Right atrium auricular region (tissue), 2 donors: ENCODE data around the gene NCCRP1. TPM values are rescaled to one million over a fixed set of nuclear protein-coding genes. Genes with fewer than 3 reads are reported as not detected.
A peak's percentile ranks its signal among the peaks of the same experiment; 100 is the strongest.
"Not testable (repeated sequence)": the region's sequence is repeated elsewhere in the genome, so short reads cannot be mapped to it uniquely, and the experiment has no call there.

Experiments used
- DNase-seq: peaks from one replicate; pipeline ENCODE4 v3.0.0-alpha.2; 2019; ENCODE audit warnings: low spot score
- H3K27ac ChIP-seq, 2 donors: fragments of 200-600 bp; sonication (generic); 1 replicate in 1 of 2; 2 replicates in 1 of 2; pipeline ENCODE4 v1.5.1; 2016 to 2019
- H3K27me3 ChIP-seq, 2 donors: fragments of 200-600 bp; sonication (generic); one replicate each; pipeline versions ENCODE4 v1.5.1 to v1.6.0; 2017 to 2019
- H3K36me3 ChIP-seq: fragments of 200-600 bp; sonication (generic); one replicate; pipeline ENCODE4 v1.5.1; 2016
- H3K4me1 ChIP-seq, 2 donors: fragments of 200-600 bp; sonication (generic); one replicate each; pipeline versions ENCODE4 v1.5.1 to v1.6.0; 2017 to 2019
- H3K4me3 ChIP-seq, 2 donors: fragments of 200-600 bp; sonication (generic); 1 replicate in 1 of 2; 2 replicates in 1 of 2; pipeline ENCODE4 v1.5.1; 2017 to 2019; ENCODE audit warnings: mild to moderate bottlenecking in 1 of 2, moderate library complexity in 1 of 2
- H3K9me3 ChIP-seq, 2 donors: fragments of 200-600 bp; sonication (generic); one replicate each; pipeline ENCODE4 v1.5.1; 2019
- total RNA-seq, 2 donors: library from RNA; depleted of rRNA; stranded (reverse); fragments of >200 nt; gene quantifications; one replicate each; pipeline ENCODE4 v1.1.0, GENCODE V29; 2016
- TF ChIP-seq, protein P1 (sequence below), 2 donors: fragments of 200-600 bp; sonication (generic); IDR thresholded peaks; one replicate each; pipeline ENCODE4 v1.5.1; 2019; ENCODE audit warnings: antibody characterized with exemption in 2 of 2

Gene NCCRP1
- total RNA-seq, 2 donors from 2014 or later = not detected

DNA sequence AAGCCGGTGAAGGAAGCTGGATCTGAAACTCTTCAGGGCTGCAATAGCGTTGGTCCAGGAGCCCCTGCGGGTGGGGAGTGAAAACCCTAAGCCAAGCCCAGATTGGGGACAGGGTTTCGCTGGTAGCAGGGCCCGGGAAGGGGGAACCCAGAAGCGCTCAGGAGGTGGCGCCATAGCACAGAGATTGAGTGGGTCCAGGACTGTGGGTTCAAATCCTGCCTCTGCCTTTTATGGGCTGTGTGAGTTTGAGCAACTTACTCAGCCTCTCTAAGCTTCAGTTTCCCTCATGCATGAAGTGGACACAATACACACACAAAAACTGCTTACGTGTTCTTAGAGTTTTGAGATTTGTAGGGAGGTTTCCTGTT lies 15.6 kb downstream of the NCCRP1 start:
- Histone ChIP-seq H3K36me3 (no peaks in the 10 kb centered on the region), H3K9me3 (peaks cover 0 to 18% of the 10 kb centered on the region in 2 donors), H3K4me3 (no peak overlapping the region), H3K4me1 (no peaks in the 10 kb centered on the region), H3K27ac (no peak overlapping the region), H3K27me3 (no peaks in the 10 kb centered on the region)
- TF ChIP-seq, protein P1, sequence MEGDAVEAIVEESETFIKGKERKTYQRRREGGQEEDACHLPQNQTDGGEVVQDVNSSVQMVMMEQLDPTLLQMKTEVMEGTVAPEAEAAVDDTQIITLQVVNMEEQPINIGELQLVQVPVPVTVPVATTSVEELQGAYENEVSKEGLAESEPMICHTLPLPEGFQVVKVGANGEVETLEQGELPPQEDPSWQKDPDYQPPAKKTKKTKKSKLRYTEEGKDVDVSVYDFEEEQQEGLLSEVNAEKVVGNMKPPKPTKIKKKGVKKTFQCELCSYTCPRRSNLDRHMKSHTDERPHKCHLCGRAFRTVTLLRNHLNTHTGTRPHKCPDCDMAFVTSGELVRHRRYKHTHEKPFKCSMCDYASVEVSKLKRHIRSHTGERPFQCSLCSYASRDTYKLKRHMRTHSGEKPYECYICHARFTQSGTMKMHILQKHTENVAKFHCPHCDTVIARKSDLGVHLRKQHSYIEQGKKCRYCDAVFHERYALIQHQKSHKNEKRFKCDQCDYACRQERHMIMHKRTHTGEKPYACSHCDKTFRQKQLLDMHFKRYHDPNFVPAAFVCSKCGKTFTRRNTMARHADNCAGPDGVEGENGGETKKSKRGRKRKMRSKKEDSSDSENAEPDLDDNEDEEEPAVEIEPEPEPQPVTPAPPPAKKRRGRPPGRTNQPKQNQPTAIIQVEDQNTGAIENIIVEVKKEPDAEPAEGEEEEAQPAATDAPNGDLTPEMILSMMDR (IDR thresholded peaks at IDR 0.05) = peak in 1 of 2 donors; percentile 20
- no peak for DNase-seq

DNA sequence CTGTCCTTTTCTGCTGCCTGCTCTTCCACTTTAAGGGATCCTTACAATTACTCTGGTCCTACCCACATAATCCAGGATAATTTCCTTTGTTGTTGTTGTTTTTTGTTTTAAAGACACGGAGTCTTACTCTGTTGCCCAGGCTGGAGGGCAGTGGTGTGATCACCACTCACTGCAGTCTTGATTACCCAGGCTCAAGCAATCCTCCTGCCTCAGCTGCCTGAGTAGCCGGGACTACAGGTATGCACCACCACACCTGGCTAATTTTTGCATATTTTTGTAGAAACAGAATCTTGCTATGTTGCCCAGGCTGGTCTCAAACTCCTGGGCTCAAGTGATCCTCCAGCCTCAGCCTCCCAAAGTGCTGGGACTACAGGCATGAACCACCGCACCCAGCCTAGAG lies 18.6 kb downstream of the NCCRP1 start:
- not testable (repeated sequence) for DNase-seq, H3K4me1 ChIP-seq, H3K36me3 ChIP-seq, H3K27ac ChIP-seq, H3K27me3 ChIP-seq, H3K4me3 ChIP-seq
- peaks cover 0 to 19% of the 10 kb centered on the region in 2 donors for H3K9me3 ChIP-seq

DNA sequence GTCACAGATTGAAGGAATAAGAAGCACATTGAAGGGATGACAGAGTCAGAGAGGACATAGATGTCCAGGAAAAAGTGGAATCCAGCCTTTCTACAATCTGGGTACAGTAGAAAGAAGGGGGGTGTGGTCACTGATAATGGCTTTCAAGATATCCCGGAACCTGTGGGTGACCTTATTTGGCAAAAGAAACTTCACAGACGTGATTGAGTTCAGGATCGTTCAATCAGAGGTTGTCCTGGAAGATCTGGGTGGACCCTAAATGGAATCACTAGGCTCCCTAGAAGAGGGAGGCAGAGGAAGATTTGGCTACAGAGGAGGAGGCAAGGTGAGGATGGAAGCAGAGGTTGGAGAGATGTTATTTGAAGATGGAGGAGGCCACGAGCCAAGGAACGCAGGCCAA lies 20.3 kb downstream of the NCCRP1 start:
- DNase-seq = no peak
- H3K27ac ChIP-seq = no peak overlapping the region
- H3K36me3 ChIP-seq = no peaks in the 10 kb centered on the region
- no peaks in the 10 kb centered on the region for H3K4me1 ChIP-seq
- peaks cover 0 to 19% of the 10 kb centered on the region in 2 donors for H3K9me3 ChIP-seq
- no peak overlapping the region for H3K4me3 ChIP-seq
- TF ChIP-seq, protein P1 (IDR thresholded peaks at IDR 0.05) = no peak
- no peaks in the 10 kb centered on the region for H3K27me3 ChIP-seq

DNA sequence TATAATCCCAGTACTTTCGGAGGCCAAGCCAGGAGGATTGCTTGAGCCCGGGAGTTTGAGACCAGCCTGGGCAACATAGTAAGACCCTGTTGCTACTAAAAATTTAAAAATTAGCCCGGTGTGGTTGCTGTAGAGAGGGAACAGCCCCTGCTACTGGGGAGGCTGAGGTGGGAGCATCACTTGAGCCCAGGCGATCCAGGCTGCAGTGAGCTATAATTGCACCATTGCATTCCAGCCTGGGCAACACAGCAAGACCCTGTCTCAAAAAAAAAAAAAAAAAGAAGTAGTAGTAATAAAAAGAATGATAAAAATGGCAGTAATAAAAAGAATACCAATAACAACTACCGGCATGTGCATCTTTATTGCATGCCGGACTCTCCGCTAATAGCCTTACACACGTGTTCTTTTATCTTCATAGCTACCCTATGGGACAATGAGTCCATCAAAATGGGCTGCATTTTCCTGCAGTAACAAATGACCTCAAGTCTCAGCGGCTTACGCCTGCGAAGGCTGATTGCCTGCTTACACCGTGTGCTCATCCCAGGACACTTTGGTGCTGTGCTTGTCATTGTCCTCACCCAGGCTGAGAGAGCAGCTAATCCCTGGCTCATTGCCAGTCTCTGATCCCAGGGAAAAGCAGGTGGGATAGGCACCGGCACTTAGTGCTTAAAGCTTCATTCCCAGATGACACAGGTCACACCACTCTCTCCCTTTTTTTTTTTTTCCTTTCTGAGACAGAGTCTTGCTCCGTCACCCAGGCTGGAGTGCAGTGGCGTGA lies 21.7 kb downstream of the NCCRP1 start:
- Histone ChIP-seq H3K27me3 (no peaks in the 10 kb centered on the region), H3K4me1 (no peaks in the 10 kb centered on the region), H3K4me3 (no peak overlapping the region), H3K27ac (no peak overlapping the region), H3K9me3 (peaks cover 0 to 19% of the 10 kb centered on the region in 2 donors), H3K36me3 (no peaks in the 10 kb centered on the region)
- DNase-seq = no peak
- TF ChIP-seq, protein P1 (IDR thresholded peaks at IDR 0.05) = no peak

DNA sequence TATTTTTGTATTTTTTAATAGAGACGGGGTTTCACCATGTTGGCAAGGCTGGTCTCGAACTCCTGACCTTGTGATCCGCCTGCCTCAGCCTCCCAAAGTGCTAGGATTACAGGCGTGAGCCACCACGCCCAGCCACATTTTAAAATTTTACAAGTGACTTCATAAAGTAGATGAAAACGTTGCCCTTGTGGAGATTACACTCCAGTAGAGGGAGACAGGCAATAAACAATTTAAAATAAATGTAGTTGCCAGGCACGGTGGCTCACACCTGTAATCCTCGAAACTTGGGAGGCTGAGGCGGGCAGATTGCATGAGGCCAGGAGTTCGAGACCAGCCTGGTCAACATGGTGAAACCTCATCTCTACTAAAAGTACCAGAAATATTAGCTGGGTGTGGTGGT lies 22.3 kb downstream of the NCCRP1 start:
- not testable (repeated sequence) for H3K4me1 ChIP-seq, H3K36me3 ChIP-seq, DNase-seq, H3K27ac ChIP-seq, H3K27me3 ChIP-seq, H3K4me3 ChIP-seq
- H3K9me3 ChIP-seq = peaks cover 0 to 19% of the 10 kb centered on the region in 2 donors

DNA sequence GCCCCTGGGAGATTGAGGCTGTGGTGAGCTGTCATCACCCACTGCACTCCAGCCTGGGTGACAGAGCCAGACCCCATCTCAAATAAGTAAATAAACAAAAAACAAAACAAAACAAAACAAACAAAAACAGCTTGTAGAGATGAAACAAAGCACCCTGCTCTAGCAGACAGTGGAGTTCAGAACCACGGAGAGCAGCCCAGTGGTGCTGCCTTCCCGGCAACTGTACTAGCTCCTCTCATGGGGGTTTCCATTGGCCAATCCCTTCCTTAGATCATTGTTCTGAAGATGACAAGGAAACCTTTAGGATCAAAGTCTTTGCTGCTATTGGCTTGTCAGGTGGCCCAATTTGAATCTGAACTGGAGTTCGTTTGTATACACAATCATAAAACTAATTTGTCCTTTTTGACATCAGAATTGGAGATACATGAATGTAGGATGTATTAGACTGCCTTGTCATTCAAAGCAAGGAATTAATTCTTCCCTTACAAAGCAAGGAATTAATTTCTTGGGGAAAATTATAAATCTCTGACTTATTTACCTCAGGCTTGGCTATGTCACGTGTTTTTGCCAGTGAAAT lies 27.0 kb downstream of the NCCRP1 start:
- Histone ChIP-seq H3K4me1 (no peaks in the 10 kb centered on the region), H3K4me3 (no peak overlapping the region), H3K9me3 (no peaks in the 10 kb centered on the region), H3K27ac (no peak overlapping the region), H3K27me3 (no peaks in the 10 kb centered on the region), H3K36me3 (no peaks in the 10 kb centered on the region)
- DNase-seq = no peak
- TF ChIP-seq, protein P1 (IDR thresholded peaks at IDR 0.05) = no peak

DNA sequence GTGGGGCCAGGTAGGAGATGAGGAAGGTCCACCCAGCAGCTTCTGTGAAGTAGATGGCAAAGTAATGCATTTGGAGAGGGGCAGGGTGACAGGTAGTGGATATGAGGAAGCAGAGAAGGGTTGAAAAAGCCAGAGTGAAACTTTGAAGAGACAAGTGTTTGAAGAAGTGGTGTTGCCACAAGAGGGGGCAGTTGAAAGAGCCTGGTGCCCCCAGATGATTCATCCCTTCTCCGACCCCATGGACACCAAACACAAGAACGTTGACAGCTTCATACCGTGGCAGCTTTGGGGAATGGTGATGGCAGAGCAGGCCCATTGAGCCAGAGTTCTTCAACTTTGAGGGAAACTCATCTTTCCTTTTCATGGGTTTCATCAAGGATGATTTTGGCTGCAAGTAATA lies 28.1 kb downstream of the NCCRP1 start:
- TF ChIP-seq, protein P1 (IDR thresholded peaks at IDR 0.05) = no peak
- Histone ChIP-seq H3K27ac (no peak overlapping the region), H3K4me3 (no peak overlapping the region), H3K36me3 (no peaks in the 10 kb centered on the region), H3K9me3 (no peaks in the 10 kb centered on the region), H3K4me1 (no peaks in the 10 kb centered on the region), H3K27me3 (no peaks in the 10 kb centered on the region)
- DNase-seq = no peak
